NAMALWA (cell line): ENCODE results near the gene USP15.

Experiments used
- DNase-seq: peaks from one replicate; pipeline ENCODE4 v3.0.0-alpha.2; 2015; ENCODE audit warnings: low spot score

The USP15 gene

DNA sequence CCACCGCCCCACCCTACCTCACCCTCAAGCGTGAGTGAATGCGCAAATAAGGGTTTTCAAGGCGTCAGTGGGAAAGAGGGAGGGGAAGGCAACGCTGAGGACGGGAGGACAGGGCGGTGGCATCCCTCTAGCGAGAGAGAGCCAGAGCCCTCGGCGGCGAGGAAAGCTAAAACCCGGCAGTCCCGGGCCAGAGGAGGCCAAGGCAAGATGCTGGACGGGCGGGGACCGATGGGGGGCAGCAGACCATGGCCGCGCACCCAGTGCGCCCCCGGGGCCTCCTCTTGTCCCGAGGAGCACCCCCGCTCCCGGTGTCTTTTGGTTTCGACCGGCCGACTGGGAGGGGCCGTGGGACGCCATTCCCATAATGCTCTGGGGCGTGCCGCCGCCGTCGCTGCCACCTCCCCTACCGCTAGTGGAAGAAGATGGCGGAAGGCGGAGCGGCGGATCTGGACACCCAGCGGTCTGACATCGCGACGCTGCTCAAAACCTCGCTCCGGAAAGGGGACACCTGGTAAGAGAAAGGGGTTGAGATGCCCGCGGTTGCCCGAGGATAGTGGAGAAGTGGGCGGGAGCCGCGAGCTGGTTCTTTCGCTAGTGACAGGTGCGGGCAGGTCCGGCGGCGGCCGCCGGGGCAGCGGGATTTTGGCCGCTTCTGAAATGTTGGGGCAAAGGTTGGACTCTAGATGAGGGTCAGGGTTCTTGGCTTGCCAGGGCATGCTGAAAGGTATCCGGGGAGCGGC, at the start of gene USP15:
Gene USP15, plus strand, starts transcription at position 412 of the 740 bp plus-strand sequence. Its CDS starts 11 bp downstream, at position 423.
- peak; percentile 96 for DNase-seq

DNA sequence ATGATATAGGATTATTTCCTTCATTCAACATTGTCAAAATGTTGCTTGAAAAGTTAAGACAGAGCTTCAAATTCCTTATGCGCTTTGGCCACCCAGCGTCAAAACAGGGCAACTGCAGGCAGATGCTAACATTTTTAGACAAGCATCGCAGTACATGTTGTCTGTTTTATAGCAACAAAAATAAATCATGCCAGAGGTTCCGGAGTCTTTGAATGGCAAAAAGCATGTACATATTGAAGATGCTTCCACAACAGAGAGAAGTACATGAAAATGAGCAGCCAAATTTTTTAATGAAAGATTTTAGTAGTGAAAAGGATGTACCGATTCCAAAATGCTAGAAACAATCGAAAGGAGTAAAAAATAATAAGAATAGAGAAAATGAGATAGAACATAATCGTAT, 49.8 kb upstream of the USP15 start:
- DNase-seq = peak; percentile 64

GRCh38 chr12:62211510-62211909, 48.7 kb upstream of the USP15 start:
- DNase-seq = no peak

GRCh38 chr12:62214846-62215245, 45.4 kb upstream of the USP15 start:
- no peak for DNase-seq

- no peak for DNase-seq
Measured at GRCh38 chr12:62215506-62215905, 44.7 kb upstream of the USP15 start.

DNA sequence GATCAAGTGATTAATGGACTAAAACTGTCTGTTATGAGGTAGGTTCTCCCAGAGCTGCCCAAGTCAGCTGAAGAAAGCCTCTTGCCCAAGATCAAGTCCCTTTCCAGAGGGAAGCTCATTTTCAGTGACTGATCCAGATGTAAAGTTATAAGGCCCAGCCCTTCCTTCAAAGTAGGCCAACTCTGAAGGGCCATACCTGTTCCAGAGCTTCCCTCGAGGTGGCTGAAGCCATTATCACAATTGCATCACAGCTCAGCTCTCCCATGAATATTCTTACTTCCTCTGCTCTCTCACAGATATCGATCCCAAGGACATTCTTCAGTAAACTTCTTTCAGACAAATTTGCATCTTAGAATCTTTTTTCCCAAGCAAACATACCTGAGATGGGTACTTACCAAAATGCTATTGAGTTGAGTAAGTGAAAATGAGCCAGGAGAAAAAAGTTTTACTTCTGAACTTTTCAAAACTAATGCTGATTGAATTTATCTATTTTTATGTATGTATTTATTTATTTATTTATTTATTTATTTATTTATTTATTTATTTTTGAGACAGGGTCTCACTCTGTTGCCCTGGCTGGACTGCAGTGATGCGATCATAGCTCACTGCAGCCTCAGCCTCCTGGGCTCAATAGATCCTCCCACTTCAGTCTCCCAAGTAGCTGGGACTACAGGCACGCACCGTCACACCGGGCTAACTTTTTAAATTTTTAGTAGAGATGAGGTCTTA, 42.6 kb upstream of the USP15 start:
- DNase-seq = no peak

DNA sequence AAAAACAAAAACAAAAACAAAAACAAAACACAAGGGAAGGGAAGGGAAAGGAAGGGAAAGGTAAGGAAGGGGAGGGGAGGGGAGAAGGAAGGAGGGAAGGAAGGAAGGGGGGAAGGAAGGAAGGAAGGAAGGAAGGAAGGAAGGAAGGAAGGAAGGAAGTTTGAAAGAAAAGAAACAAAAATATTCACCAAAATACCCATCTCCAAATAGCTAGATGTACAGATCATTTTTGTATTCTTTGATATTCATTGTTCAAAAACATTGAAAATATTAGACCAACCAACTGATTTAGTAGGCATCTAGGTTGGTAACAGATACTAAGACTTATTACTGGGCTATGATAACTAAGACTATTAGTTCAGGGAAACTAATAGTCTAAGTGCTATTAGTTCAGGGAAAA, 39.1 kb upstream of the USP15 start:
- no peak for DNase-seq

DNA sequence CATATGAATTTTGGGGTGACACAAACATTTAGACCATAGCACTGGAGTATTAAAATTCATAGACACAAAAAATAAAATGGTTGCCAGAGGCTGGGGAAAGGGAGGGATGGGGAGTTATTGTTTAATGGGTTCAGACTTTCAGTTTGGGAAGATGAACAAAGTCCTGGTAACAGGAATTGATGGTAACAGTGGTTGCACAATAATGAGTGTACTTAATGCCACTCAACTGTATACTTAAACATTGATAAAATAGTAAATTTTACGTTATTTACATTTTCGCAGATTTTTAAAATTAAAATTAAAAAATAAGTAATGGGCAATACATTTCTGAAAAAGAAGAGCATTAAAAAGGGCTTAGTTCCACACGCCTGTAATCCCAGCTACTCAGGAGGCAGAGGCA, 35.6 kb upstream of the USP15 start:
- no peak for DNase-seq

- no peak for DNase-seq
Measured at GRCh38 chr12:62227091-62227490, 33.1 kb upstream of the USP15 start.

DNA sequence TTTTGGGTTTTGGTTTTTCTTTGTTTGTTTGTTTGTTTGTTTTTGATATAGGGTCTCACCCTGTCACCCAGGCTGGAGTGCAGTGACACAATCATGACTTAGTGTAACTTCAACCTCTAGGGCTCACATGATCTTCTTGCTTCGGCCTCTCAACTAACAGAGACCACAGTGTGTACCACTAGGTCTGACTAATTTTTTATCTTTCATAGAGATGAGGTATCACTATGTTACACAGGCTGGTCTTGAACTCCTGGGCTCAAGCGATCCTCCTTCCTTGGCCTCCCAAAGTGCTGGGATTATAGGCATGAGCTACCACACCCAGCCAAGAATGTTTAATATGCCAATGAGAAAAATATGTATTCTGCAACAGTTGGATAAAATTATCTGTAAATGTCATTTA, 29.6 kb upstream of the USP15 start:
- no peak for DNase-seq

GRCh38 chr12:62232143-62232729, 28.0 kb upstream of the USP15 start:
- DNase-seq = no peak

- DNase-seq = no peak
Measured at GRCh38 chr12:62233805-62234204, 26.4 kb upstream of the USP15 start.

- no peak for DNase-seq
Measured at GRCh38 chr12:62239571-62239970, 20.6 kb upstream of the USP15 start.

- DNase-seq = no peak
Measured at GRCh38 chr12:62247281-62248045, 12.7 kb upstream of the USP15 start.

DNA sequence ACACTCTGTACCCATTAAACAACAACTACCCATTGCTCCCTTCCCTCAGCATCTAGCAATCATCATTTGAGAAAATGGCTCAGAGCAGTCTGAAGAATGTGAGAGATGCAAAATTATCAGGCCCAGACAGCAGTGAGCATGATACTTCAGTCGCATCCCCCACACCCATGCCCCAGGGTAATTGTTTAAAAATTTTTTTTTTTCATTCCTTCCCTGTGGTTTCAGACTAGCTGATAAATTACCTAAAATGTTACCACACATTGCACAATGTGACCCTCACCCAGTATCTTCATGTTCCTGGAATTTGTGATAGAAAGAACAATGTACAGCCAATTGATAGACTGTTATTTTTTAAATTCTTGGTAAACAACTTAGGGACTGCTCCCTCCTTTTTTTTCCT, 11.3 kb upstream of the USP15 start:
- no peak for DNase-seq

DNA sequence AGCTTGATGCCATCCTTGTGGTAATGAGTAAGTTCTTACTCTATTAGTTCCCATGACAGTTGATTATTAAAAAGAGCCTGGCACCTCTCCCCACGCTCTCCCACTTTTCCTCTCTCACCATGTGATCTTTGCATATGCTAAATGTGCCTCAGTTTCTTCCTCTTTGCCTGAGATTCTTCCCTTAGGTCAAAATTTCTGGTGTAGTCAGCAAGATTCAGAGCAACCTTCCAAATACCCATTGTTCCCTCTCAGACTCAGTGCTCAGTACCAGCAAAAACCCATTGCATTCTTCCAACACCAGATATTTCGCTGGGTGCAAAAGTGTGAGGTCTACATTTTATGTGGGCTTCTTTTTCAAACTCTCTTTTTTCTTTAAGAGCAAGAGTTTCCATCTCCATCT, 10.8 kb upstream of the USP15 start:
- no peak for DNase-seq

GRCh38 chr12:62250671-62251608, 9.3 kb upstream of the USP15 start:
- no peak for DNase-seq

DNA sequence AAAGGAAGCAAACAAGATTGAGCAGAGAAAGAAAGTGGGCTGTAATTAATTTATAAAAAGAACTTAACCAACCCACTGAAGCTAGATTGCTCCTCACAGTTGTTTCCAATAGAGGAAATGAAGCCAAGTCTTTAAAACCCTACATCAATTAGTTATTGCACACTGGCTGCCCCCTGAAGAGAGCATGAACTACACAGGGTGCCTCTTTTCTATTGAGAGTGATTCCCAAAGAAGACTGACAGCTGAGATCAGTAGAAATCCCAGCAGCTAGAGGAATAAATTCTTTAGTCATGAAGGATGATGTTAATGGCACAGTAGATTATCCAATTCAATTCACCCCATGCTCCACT, 8.6 kb upstream of the USP15 start:
- no peak for DNase-seq

GRCh38 chr12:62252576-62252975, 7.6 kb upstream of the USP15 start:
- DNase-seq = no peak

- no peak for DNase-seq
Measured at GRCh38 chr12:62254967-62255366, 5.2 kb upstream of the USP15 start.

DNA sequence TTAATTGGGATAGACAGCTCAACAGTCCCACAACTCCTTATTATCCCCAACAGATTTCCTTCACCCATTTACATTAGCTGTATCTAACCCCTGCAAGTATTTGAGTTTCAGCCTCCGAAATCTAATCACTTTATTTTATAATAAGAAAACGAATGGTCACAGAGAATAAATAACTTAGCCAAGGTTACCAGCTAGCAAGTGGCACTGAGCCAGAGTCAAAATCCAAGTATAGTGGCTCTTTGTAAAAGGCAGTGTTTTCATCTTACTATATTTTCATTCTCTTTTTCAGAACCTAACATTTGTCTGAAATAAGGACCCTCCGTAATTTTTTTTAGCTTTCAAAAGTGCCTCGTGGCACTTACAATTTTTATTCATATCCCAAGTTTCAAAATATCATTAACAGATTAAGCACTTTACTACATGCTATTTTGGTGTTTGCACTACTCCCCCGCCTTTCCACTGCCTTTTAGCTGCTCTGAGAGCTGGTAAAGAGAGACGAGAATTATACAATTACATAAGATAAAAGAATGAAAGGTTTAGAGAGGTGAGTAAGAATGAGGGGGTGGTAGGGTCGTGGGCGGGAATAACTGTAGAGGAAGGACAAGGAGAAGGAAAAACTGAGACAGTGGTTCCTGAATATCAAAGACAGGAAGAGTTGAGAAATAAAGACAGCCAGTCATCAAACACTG, 3.7 kb upstream of the USP15 start:
- no peak for DNase-seq
